CD4-positive, alpha-beta T cell (primary cell): Measurements from ENCODE around the gene MED14. TPM values are rescaled to one million over a fixed set of nuclear protein-coding genes. Genes with fewer than 3 reads are reported as not detected.

ENCODE experiments used
- ATAC-seq: fragments of 200-7000 bp; cut with Tn5 transposase; one replicate; pipeline ENCODE4 v1.10.0; 2022; ENCODE audit warnings: mild to moderate bottlenecking; ENCODE audit not compliant: poor library complexity
- CTCF ChIA-PET: fragments of 350-600 bp; sonication (Branson Sonifier 250); formaldehyde crosslinking; loops from one replicate; lab custom pipeline; 2021; ENCODE audit warnings: antibody characterized with exemption, inconsistent platforms; lab: Charles Lee
- POLR2A ChIA-PET: fragments of 350-600 bp; sonication (Branson Sonifier 250); formaldehyde crosslinking; loops from one replicate; lab custom pipeline; 2021; ENCODE audit warnings: antibody characterized with exemption, inconsistent platforms; lab: Charles Lee
- DNase-seq, 14 experiments: peaks; one replicate each; pipeline ENCODE4 v3.0.0-alpha.2; 2013 to 2020; ENCODE audit warnings: mixed read lengths in 2 of 14
- H3K27ac ChIP-seq, 2 donors: one replicate each; pipeline versions ENCODE4 v1.5.1 to v1.7.0; 2013; ENCODE audit warnings: low read length in 2 of 2, low read depth in 1 of 2, mild to moderate bottlenecking in 1 of 2
- H3K27me3 ChIP-seq, 2 experiments: 1 replicate in 1 of 2; 2 replicates in 1 of 2; pipeline versions ENCODE4 v1.6.1 to v1.7.0; 2013; ENCODE audit warnings: low read length in 2 of 2, control low read depth in 1 of 2, mild to moderate bottlenecking in 1 of 2, moderate library complexity in 1 of 2; ENCODE audit not compliant: insufficient read depth in 2 of 2, control insufficient read depth in 1 of 2
- H3K36me3 ChIP-seq: one replicate; pipeline ENCODE4 v1.6.1; 2013; ENCODE audit warnings: low read length, control low read depth; ENCODE audit not compliant: insufficient read depth
- H3K4me1 ChIP-seq: one replicate; pipeline ENCODE4 v1.6.1; 2013; ENCODE audit warnings: low read length, control low read depth; ENCODE audit not compliant: insufficient read depth
- H3K4me3 ChIP-seq: one replicate; pipeline ENCODE4 v1.5.1; 2013; ENCODE audit warnings: mild to moderate bottlenecking, low read length, moderate library complexity
- H3K9me3 ChIP-seq, 2 experiments: 1 replicate in 1 of 2; 2 replicates in 1 of 2; pipeline versions ENCODE4 v1.6.1 to v1.7.0; 2013; ENCODE audit warnings: low read length in 2 of 2, mild to moderate bottlenecking in 2 of 2, control low read depth in 1 of 2, moderate library complexity in 1 of 2; ENCODE audit not compliant: control insufficient read depth in 1 of 2, insufficient read depth in 1 of 2
- H3K27ac Mint-ChIP-seq: one replicate; pipeline ENCODE4 v1.8.0; 2020; ENCODE audit warnings: mixed read lengths
- H3K27me3 Mint-ChIP-seq: one replicate; pipeline ENCODE4 v1.8.0; 2021; ENCODE audit warnings: mixed read lengths
- H3K36me3 Mint-ChIP-seq: one replicate; pipeline ENCODE4 v1.8.0; 2021; ENCODE audit warnings: low read depth, mixed read lengths
- H3K4me1 Mint-ChIP-seq: one replicate; pipeline ENCODE4 v1.8.0; 2021; ENCODE audit warnings: low read depth, mixed read lengths
- H3K4me3 Mint-ChIP-seq: one replicate; pipeline ENCODE4 v1.8.0; 2020; ENCODE audit warnings: mild to moderate bottlenecking, mixed read lengths
- H3K9me3 Mint-ChIP-seq: one replicate; pipeline ENCODE4 v1.8.0; 2020; ENCODE audit warnings: mixed read lengths
- CTCF ChIP-seq: fragments of 200-600 bp; IDR thresholded peaks from one replicate; pipeline ENCODE4 v1.8.0; 2022; ENCODE audit warnings: antibody characterized with exemption, mild to moderate bottlenecking
- intact Hi-C, 2 experiments: fragments of 100-400 bp; cut with DNase I in 1 of 2; cut with micrococcal nuclease in 1 of 2; formaldehyde crosslinking; loops; one replicate each; pipeline versions ENCODE4 v1.15.1 to v1.9.0; 2023 to 2025; cut with DNase I, micrococcal nuclease
- total RNA-seq, 174 experiments: library from RNA in 2 of 174; stranded (reverse) in 2 of 174; gene quantifications; one replicate each; pipeline ENCODE4 v1.2.3 and lab custom pipeline; 2021 to 2026

The MED14 gene
- total RNA-seq, 2 experiments from 2014 or later: 59.9 to 67.7 TPM

GRCh38 chrX:40761762-40762161, 26.4 kb upstream of the MED14 start:
- H3K27me3 ChIP-seq: no peaks in the 10 kb centered on the region
- Mint-ChIP-seq H3K9me3 (no peaks in the 10 kb centered on the region), H3K4me1 (peaks cover 4% of the 10 kb centered on the region), H3K27ac (no peak overlapping the region), H3K36me3 (no peaks in the 10 kb centered on the region), H3K4me3 (no peak overlapping the region), H3K27me3 (no peaks in the 10 kb centered on the region)
- no peak for ATAC-seq
- H3K36me3 ChIP-seq: no peaks in the 10 kb centered on the region
- H3K9me3 ChIP-seq: no peaks in the 10 kb centered on the region
- no peak for DNase-seq
- ChIA-PET POLR2A (no interaction called here), CTCF (no interaction called here)
- TF ChIP-seq CTCF: no peak
- intact Hi-C loops: no loop called here
- H3K4me3 ChIP-seq: no peak overlapping the region
- no peaks in the 10 kb centered on the region for H3K4me1 ChIP-seq
- no peak overlapping the region for H3K27ac ChIP-seq

GRCh38 chrX:40759374-40759773, 24.0 kb upstream of the MED14 start:
- no peak overlapping the region for H3K27ac Mint-ChIP-seq
- intact Hi-C loops: no loop called here

GRCh38 chrX:40757058-40757457, 21.7 kb upstream of the MED14 start:
- Mint-ChIP-seq H3K4me1 (peaks cover 4% of the 10 kb centered on the region), H3K27me3 (no peaks in the 10 kb centered on the region), H3K9me3 (no peaks in the 10 kb centered on the region), H3K27ac (no peak overlapping the region), H3K4me3 (no peak overlapping the region), H3K36me3 (no peaks in the 10 kb centered on the region)
- Histone ChIP-seq H3K9me3 (no peaks in the 10 kb centered on the region), H3K36me3 (no peaks in the 10 kb centered on the region), H3K27me3 (no peaks in the 10 kb centered on the region), H3K27ac (no peak overlapping the region), H3K4me3 (no peak overlapping the region), H3K4me1 (no peaks in the 10 kb centered on the region)
- TF ChIP-seq CTCF: no peak
- intact Hi-C loops: no loop called here
- no peak for ATAC-seq
- POLR2A ChIA-PET: no interaction called here
- CTCF ChIA-PET: no interaction called here
- DNase-seq: no peak

More at GRCh38 chrX:40759374-40759773, 24.0 kb upstream of the MED14 start:
- Histone ChIP-seq H3K4me1 (no peaks in the 10 kb centered on the region), H3K27me3 (no peaks in the 10 kb centered on the region), H3K9me3 (no peaks in the 10 kb centered on the region), H3K27ac (no peak overlapping the region), H3K4me3 (no peak overlapping the region), H3K36me3 (no peaks in the 10 kb centered on the region)
- no peak for TF ChIP-seq CTCF
- Mint-ChIP-seq H3K4me3 (no peak overlapping the region), H3K36me3 (no peaks in the 10 kb centered on the region), H3K27me3 (no peaks in the 10 kb centered on the region), H3K4me1 (peaks cover 4% of the 10 kb centered on the region), H3K9me3 (no peaks in the 10 kb centered on the region)
- DNase-seq (no peak), ATAC-seq (no peak)
- ChIA-PET CTCF (interaction anchor here (1.2 kb wide), 1 partner anchor 10 kb away, joined by 3 read pairs; no protein-coding TSS in a partner anchor), POLR2A (interaction anchor here (0.5 kb wide), 1 partner anchor 27 kb away, joined by 3 read pairs; no protein-coding TSS in a partner anchor)
